GM12878 (cell line): ENCODE results near the gene C1orf74.

ENCODE experiments used
- CHD2 ChIP-seq: IDR thresholded peaks from 2 replicates; pipeline ENCODE4 v1.6.1; 2011; ENCODE audit warnings: low read depth, low read length, improper control_type of control experiment, borderline replicate concordance
- CTCF ChIP-seq, 3 experiments: IDR thresholded peaks in 2 of 3; conservative IDR thresholded peaks in 1 of 3; 2 replicates each; pipeline ENCODE4 v1.5.1; 2011; ENCODE audit warnings: low read depth in 3 of 3, low read length in 3 of 3, mild to moderate bottlenecking in 3 of 3, control low read depth in 2 of 3, moderate library complexity in 2 of 3, inconsistent platforms in 1 of 3, mixed read lengths in 1 of 3; ENCODE audit not compliant: control insufficient read depth in 2 of 3, insufficient read depth in 1 of 3; ENCODE audit errors: extremely low read depth in 1 of 3
- EP300 ChIP-seq, 2 experiments: fragments of 150-350 bp in 1 of 2; IDR thresholded peaks; 2 replicates each; pipeline ENCODE4 v1.6.1; 2011 to 2012; ENCODE audit warnings: low read depth in 2 of 2, low read length in 2 of 2, borderline replicate concordance in 1 of 2, improper control_type of control experiment in 1 of 2, inconsistent platforms in 1 of 2; ENCODE audit not compliant: control insufficient read depth in 1 of 2
- EZH2 ChIP-seq: IDR thresholded peaks from 2 replicates; pipeline ENCODE4 v1.6.1; 2012; ENCODE audit warnings: low read depth, mild to moderate bottlenecking, control low read depth, inconsistent platforms, low read length, borderline replicate concordance; ENCODE audit not compliant: control insufficient read depth
- FOXM1 ChIP-seq: IDR thresholded peaks from 2 replicates; pipeline ENCODE4 v1.6.1; 2012; ENCODE audit warnings: low read depth, mild to moderate bottlenecking, inconsistent platforms, low read length, moderate library complexity
- HDAC6 ChIP-seq: fragments of 200-600 bp; sonication (generic); IDR thresholded peaks from one replicate; pipeline ENCODE4 v1.8.0; 2017; ENCODE audit warnings: antibody characterized with exemption; ENCODE audit not compliant: unreplicated experiment
- MAX ChIP-seq: IDR thresholded peaks from 2 replicates; pipeline ENCODE4 v1.6.1; 2012; ENCODE audit warnings: low read depth, low read length, improper control_type of control experiment
- POLR2AphosphoS5 ChIP-seq: IDR thresholded peaks from 2 replicates; pipeline ENCODE4 v1.6.1; 2011; ENCODE audit warnings: mild to moderate bottlenecking, low read length, inconsistent platforms
- RAD21 ChIP-seq: IDR thresholded peaks from 2 replicates; pipeline ENCODE4 v1.6.1; 2011; ENCODE audit warnings: mild to moderate bottlenecking, low read depth, low read length, moderate library complexity; ENCODE audit not compliant: insufficient read depth
- SUZ12 ChIP-seq: fragments of 200-600 bp; sonication (generic); IDR thresholded peaks from one replicate; pipeline ENCODE4 v1.6.1; 2018; ENCODE audit warnings: antibody characterized with exemption, mild to moderate bottlenecking; ENCODE audit not compliant: unreplicated experiment

GRCh38 chr1:209802117-209802779, 17.9 kb upstream of the C1orf74 start:
- TF ChIP-seq CTCF (IDR thresholded peaks at IDR 0.05 in 2 of 3, conservative IDR thresholded peaks at IDR 0.05 in 1 of 3; ENCODE audit: control insufficient read depth in 2 of 3, extremely low read depth in 1 of 3, insufficient read depth in 1 of 3, low read depth in 3 of 3, low read length in 3 of 3) (no peak), EP300 (IDR thresholded peaks at IDR 0.05; ENCODE audit: borderline replicate concordance in 1 of 2, control insufficient read depth in 1 of 2, low read depth in 2 of 2, low read length in 2 of 2) (no peak), EZH2 (no peak), POLR2AphosphoS5 (no peak), FOXM1 (no peak), MAX (no peak), SUZ12 (no peak), HDAC6 (no peak), RAD21 (no peak), CHD2 (no peak)
